ENCODE results near the gene MTMR3.

Gene MTMR3

DNA sequence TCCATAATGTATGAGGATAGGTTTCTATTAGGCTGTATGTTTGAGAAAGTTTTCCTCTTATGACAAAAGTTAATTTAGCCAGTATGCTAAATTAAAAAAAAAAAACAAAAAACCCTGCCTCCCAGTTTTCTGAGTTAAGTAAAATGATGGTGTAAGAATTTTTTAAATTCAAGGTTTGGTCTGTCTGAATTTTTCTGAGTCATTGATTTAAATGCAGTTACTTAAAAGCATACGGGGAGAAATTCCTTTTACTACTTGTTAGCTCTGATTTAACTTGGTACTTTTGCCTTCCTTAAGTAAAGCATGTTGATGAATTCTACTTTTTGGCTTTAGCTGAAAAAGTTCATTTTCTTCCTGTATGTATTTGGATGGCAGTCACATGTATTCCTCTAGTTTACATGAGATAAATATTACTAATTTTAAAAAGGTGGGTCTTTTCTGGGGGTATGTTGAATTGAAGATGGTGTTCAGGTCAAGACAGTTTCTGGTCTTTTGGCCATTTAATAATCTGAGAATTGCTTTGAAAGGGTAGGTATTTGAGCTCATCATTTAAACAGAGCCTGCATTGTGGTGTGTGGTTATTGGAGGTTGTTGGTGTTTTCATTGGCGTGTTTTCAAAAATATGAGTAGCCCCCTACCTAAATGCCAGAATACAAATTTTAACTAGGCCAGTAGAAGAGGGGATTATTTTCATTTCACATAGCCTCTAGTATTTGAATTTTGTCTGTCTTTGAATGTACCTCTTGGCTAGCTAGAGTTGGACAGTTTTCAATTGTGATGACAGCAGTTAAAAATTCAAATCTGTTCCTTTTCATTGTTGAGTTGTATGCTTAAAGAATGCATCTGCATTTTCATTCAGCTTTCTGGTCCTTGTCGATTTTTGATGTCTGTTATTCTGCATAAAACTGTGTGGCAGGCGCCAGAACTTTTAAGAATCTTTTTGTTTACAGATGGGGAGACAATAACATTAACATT is 64.7 kb downstream of the MTMR3 start:
- no peak for DNase-seq
- in situ Hi-C loops (cut with HindIII; ENCODE audit: low pct_ligation_motif_present, low sequenced_read_pairs): no loop called here
- Histone ChIP-seq H3K36me3 (replicated peaks) (no peaks in the 10 kb centered on the region), H3K4me3 (ENCODE audit: low read depth, low read length) (no peak overlapping the region), H3K27ac (no peak overlapping the region), H3K27me3 (replicated peaks) (no peaks in the 10 kb centered on the region)
- TF ChIP-seq, protein P1, sequence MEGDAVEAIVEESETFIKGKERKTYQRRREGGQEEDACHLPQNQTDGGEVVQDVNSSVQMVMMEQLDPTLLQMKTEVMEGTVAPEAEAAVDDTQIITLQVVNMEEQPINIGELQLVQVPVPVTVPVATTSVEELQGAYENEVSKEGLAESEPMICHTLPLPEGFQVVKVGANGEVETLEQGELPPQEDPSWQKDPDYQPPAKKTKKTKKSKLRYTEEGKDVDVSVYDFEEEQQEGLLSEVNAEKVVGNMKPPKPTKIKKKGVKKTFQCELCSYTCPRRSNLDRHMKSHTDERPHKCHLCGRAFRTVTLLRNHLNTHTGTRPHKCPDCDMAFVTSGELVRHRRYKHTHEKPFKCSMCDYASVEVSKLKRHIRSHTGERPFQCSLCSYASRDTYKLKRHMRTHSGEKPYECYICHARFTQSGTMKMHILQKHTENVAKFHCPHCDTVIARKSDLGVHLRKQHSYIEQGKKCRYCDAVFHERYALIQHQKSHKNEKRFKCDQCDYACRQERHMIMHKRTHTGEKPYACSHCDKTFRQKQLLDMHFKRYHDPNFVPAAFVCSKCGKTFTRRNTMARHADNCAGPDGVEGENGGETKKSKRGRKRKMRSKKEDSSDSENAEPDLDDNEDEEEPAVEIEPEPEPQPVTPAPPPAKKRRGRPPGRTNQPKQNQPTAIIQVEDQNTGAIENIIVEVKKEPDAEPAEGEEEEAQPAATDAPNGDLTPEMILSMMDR (IDR thresholded peaks at IDR 0.05; ENCODE audit: low read depth, low read length, missing control alignments): no peak

DNA sequence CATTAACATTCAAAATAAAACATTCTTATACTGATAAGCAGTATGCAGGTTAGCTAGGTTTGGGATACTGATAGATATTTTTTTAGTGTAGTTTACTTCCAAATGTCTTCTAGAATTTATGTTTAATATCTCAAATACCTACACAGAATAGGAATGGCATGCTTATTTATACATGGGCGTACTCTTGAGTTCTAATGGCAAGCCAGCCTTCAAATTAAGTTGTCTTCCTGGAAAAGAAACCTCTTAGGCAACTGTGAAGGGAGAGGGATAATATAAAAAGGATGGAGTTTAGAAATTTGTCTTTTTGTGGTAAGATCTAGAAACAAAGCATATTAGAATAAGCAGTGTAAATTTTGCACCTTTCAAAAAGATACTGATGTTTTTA is 65.4 kb downstream of the MTMR3 start:
- in situ Hi-C loops (cut with HindIII; ENCODE audit: low pct_ligation_motif_present, low sequenced_read_pairs): no loop called here
- DNase-seq: no peak
- TF ChIP-seq, protein P1 (IDR thresholded peaks at IDR 0.05; ENCODE audit: low read depth, low read length, missing control alignments): no peak
- no peaks in the 10 kb centered on the region for H3K27me3 ChIP-seq (replicated peaks)
- H3K36me3 ChIP-seq (replicated peaks): no peaks in the 10 kb centered on the region
- no peak overlapping the region for H3K27ac ChIP-seq
- no peak overlapping the region for H3K4me3 ChIP-seq (ENCODE audit: low read depth, low read length)

DNA sequence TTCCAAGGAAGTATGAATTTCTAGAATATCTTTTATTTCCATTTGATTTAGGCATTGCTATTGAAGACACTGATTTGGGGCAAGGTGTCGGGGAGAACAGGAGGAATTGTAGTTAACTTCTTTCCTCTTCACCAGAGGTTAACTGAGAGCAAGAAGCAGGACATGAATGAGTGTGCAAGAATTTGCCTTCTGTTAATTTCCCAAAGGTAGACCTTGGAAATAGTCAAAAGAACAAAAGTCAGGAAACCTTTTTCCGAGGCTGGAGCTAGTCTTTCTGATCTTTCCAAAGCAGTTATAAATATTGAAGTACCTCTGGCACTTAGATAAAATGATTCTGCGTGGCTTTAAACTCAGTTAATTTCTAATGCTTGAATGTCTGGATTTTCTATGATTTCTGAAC is 66.9 kb downstream of the MTMR3 start:
- H3K27ac ChIP-seq: no peak overlapping the region
- TF ChIP-seq, protein P1 (IDR thresholded peaks at IDR 0.05; ENCODE audit: low read depth, low read length, missing control alignments): no peak
- no peak overlapping the region for H3K4me3 ChIP-seq (ENCODE audit: low read depth, low read length)
- no peak for DNase-seq
- no peaks in the 10 kb centered on the region for H3K36me3 ChIP-seq (replicated peaks)
- H3K27me3 ChIP-seq (replicated peaks): no peaks in the 10 kb centered on the region
- in situ Hi-C loops (cut with HindIII; ENCODE audit: low pct_ligation_motif_present, low sequenced_read_pairs): no loop called here

DNA sequence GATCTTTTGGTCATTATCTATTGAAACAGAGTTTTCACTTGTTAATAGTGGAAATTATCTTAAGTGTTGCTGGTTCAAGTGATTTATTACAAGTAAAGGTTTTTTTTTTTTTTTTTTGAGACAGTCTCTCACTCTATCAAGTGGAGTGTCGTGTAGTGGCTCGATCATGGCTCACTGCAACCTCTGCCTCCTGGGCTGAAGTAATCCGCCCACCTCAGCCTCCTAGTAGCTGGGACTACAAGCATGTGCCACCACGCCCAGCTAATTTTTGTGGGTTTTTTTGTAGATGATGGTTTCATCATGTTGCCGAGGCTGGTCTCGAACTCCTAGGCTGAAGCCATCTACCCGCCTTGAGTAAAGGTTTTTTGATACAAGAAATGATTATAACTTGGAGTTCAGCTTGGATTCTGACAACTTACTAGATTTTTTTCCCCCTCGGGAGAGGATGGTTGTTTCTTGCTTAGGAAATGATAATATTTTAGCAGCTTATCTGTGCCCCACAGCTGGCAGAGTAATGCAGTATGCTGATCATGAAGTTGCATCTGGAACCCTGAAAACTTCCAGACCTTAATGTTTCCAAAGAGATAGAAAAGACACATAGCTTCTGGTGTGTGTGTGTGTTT is 68.9 kb downstream of the MTMR3 start:
- Histone ChIP-seq H3K27ac (no peak overlapping the region), H3K4me3 (ENCODE audit: low read depth, low read length) (no peak overlapping the region), H3K36me3 (replicated peaks) (no peaks in the 10 kb centered on the region), H3K27me3 (replicated peaks) (no peaks in the 10 kb centered on the region)
- in situ Hi-C loops (cut with HindIII; ENCODE audit: low pct_ligation_motif_present, low sequenced_read_pairs): no loop called here
- DNase-seq: no peak
- TF ChIP-seq, protein P1 (IDR thresholded peaks at IDR 0.05; ENCODE audit: low read depth, low read length, missing control alignments): no peak

DNA sequence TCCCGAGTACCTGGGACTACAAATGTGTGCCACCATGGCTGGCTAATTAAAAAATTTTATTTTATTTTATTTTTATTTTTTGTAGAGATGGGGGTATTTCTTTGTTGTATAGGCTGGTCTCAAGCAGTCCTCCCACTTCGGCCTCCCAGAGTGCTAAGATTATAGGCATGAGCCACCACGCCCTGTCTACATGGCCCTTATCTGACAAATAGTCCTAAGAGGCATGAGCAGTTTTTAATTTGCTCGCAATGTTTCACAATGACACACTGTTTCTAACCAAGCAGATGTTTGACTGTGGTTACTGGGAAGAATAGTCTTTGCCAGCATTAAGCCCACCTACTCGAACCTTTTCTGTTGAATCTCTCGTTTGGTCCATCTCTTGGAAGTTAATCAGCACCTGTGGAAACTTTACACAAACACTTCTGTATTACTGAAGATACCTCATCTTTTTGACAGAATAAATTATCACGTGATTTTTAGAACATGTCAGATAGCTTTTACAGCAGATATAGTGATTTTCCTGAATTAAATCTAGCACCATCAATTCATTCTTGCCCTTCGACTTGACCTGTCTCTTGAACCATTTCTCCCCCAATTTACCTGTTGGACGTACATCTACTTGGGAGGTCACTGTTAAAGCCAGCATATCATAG is 71.4 kb downstream of the MTMR3 start:
- TF ChIP-seq, protein P1 (IDR thresholded peaks at IDR 0.05; ENCODE audit: low read depth, low read length, missing control alignments): no peak
- H3K27me3 ChIP-seq (replicated peaks): no peaks in the 10 kb centered on the region
- no peak for DNase-seq
- H3K27ac ChIP-seq: no peak overlapping the region
- in situ Hi-C loops (cut with HindIII; ENCODE audit: low pct_ligation_motif_present, low sequenced_read_pairs): no loop called here
- H3K4me3 ChIP-seq (ENCODE audit: low read depth, low read length): no peak overlapping the region
- H3K36me3 ChIP-seq (replicated peaks): no peaks in the 10 kb centered on the region
